ENCODE measurements around the gene SPATC1L.
"Not testable (repeated sequence)": the region's sequence is repeated elsewhere in the genome, so short reads cannot be mapped to it uniquely, and the experiment has no call there.

The SPATC1L gene

DNA sequence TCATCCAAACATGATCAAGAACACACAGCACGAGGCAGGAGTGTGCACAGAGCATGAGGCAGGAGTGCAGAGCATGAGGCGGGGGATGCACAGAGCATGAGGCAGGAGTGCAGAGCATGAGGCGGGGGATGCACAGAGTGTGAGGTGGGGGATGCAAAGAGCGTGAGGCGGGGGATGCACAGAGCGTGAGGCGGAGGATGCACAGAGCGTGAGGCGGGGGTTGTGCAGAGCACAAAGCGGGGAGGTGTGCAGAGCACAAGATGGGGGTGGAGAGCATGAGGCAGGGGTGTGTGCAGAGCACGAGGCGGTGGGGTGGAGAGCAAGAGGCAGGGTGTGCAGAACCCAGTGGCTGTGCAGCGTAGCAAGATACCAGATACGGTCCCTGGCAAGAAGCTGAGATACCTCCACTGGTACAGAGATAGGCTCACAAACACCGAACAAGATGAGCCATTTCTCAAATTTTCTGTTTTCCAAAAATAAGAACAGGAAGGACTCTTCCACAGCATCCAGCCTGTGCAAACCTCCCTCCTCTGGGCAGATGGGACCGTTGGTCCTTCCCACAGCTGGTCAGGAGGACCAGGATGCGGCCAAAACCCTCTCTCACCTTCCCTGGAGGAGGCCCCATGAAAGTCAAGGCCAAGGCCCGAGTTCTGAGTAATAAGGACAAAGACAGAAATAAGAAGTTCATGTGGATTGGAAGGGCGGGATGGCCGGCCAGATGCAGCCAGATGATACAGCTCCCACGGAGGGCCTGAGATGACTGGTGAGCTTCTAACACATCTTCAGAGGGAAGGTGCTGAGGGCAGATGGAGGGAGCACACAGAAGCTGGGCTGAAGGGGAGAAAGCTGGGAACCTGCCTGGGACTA lies 12.0 kb downstream of the SPATC1L start:
- no peaks in the 10 kb centered on the region for H3K27me3 ChIP-seq (replicated peaks in 2 of 5; ENCODE audit: control insufficient read depth in 4 of 5, insufficient read depth in 5 of 5, low read length in 4 of 5)
- WGBS (ENCODE audit: insufficient coverage): 96% methylated on average over 12 of the region's 21 CpGs
- H3K27ac ChIP-seq (ENCODE audit: insufficient read depth in 1 of 2, low read depth in 1 of 2, low read length in 2 of 2, poor library complexity in 1 of 2, severe bottlenecking in 2 of 2): no peak overlapping the region
- ChIA-PET POLR2A (interaction anchor here (0.7 kb wide), 1 partner anchor 58 kb away, joined by 3 read pairs; no protein-coding TSS in a partner anchor), CTCF (interaction anchor here (1.1 kb wide), 1 partner anchor 19 kb away, joined by 3 read pairs; no protein-coding TSS in a partner anchor)
- H3K4me3 ChIP-seq (ENCODE audit: control insufficient read depth in 1 of 7, extremely low read depth in 1 of 7, insufficient read depth in 4 of 7, low read depth in 2 of 7, low read length in 6 of 7): no peak overlapping the region
- DNase-seq: no peak
- peaks cover 2 to 18% (median 9%) of the 10 kb centered on the region in 5 experiments for H3K9me3 ChIP-seq (ENCODE audit: control extremely low read depth in 1 of 5, control insufficient read depth in 4 of 5, insufficient read depth in 2 of 5, low read depth in 1 of 5, low read length in 4 of 5)
- H3K4me1 ChIP-seq (ENCODE audit: control extremely low read depth in 1 of 4, control insufficient read depth in 4 of 4, insufficient read depth in 4 of 4, low read length in 3 of 4): no peaks in the 10 kb centered on the region
- H3K36me3 ChIP-seq (ENCODE audit: control insufficient read depth in 4 of 4, insufficient read depth in 4 of 4, low read length in 3 of 4): peaks cover 0 to 5% (median 2%) of the 10 kb centered on the region in 4 experiments

DNA sequence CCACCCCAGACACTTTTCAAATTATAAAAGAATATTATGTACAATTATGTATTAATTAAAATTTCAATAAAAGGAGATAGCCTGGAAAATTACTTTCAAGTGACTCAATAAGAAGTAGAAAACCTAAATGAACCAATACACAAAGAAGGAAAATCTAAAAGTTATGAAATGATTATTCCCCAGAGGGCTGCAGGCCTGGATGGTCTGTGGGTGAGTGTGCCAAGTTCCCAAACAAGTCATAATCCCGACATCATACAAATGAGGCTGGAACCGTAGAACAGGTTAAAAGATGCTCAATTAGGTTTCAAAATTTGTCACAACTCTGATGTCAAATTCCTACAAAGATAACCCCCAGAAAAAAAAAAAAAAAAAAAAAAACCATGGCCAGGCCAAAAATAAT lies 12.7 kb downstream of the SPATC1L start:
- WGBS (ENCODE audit: insufficient coverage): no CpG with 5 or more reads among the region's 2 CpGs
- peaks cover 2 to 5% (median 2%) of the 10 kb centered on the region in 4 experiments for H3K36me3 ChIP-seq (ENCODE audit: control insufficient read depth in 4 of 4, insufficient read depth in 4 of 4, low read length in 3 of 4)
- H3K9me3 ChIP-seq (ENCODE audit: control extremely low read depth in 1 of 5, control insufficient read depth in 4 of 5, insufficient read depth in 2 of 5, low read depth in 1 of 5, low read length in 4 of 5): peaks cover 2 to 14% (median 9%) of the 10 kb centered on the region in 5 experiments
- ChIA-PET POLR2A (no interaction called here), CTCF (no interaction called here)
- no peak overlapping the region for H3K4me3 ChIP-seq (ENCODE audit: control insufficient read depth in 1 of 7, extremely low read depth in 1 of 7, insufficient read depth in 4 of 7, low read depth in 2 of 7, low read length in 6 of 7)
- no peaks in the 10 kb centered on the region for H3K4me1 ChIP-seq (ENCODE audit: control extremely low read depth in 1 of 4, control insufficient read depth in 4 of 4, insufficient read depth in 4 of 4, low read length in 3 of 4)
- DNase-seq: no peak
- no peaks in the 10 kb centered on the region for H3K27me3 ChIP-seq (replicated peaks in 2 of 5; ENCODE audit: control insufficient read depth in 4 of 5, insufficient read depth in 5 of 5, low read length in 4 of 5)
- H3K27ac ChIP-seq (ENCODE audit: insufficient read depth in 1 of 2, low read depth in 1 of 2, low read length in 2 of 2, poor library complexity in 1 of 2, severe bottlenecking in 2 of 2): no peak overlapping the region

- 90% methylated on average over 1 of the region's 1 CpG for WGBS (ENCODE audit: insufficient coverage)
- H3K4me1 ChIP-seq (ENCODE audit: control extremely low read depth in 1 of 4, control insufficient read depth in 4 of 4, insufficient read depth in 4 of 4, low read length in 3 of 4); DNase-seq; H3K36me3 ChIP-seq (ENCODE audit: control insufficient read depth in 4 of 4, insufficient read depth in 4 of 4, low read length in 3 of 4); H3K27me3 ChIP-seq (replicated peaks in 2 of 5; ENCODE audit: control insufficient read depth in 4 of 5, insufficient read depth in 5 of 5, low read length in 4 of 5); H3K27ac ChIP-seq (ENCODE audit: insufficient read depth in 1 of 2, low read depth in 1 of 2, low read length in 2 of 2, poor library complexity in 1 of 2, severe bottlenecking in 2 of 2); POLR2A ChIA-PET; CTCF ChIA-PET; H3K4me3 ChIP-seq (ENCODE audit: control insufficient read depth in 1 of 7, extremely low read depth in 1 of 7, insufficient read depth in 4 of 7, low read depth in 2 of 7, low read length in 6 of 7): not testable (repeated sequence)
- H3K9me3 ChIP-seq (ENCODE audit: control extremely low read depth in 1 of 5, control insufficient read depth in 4 of 5, insufficient read depth in 2 of 5, low read depth in 1 of 5, low read length in 4 of 5): peaks cover 2 to 14% (median 9%) of the 10 kb centered on the region in 5 experiments
Measured at GRCh38 chr21:46170436-46171193, 13.6 kb downstream of the SPATC1L start.

- WGBS (ENCODE audit: insufficient coverage): 96% methylated on average over 4 of the region's 8 CpGs
- DNase-seq: no peak
- POLR2A ChIA-PET: no interaction called here
- Histone ChIP-seq H3K9me3 (ENCODE audit: control extremely low read depth in 1 of 5, control insufficient read depth in 4 of 5, insufficient read depth in 2 of 5, low read depth in 1 of 5, low read length in 4 of 5) (peaks cover 0 to 5% (median 2%) of the 10 kb centered on the region in 5 experiments), H3K4me1 (ENCODE audit: control extremely low read depth in 1 of 4, control insufficient read depth in 4 of 4, insufficient read depth in 4 of 4, low read length in 3 of 4) (no peaks in the 10 kb centered on the region), H3K27ac (ENCODE audit: insufficient read depth in 1 of 2, low read depth in 1 of 2, low read length in 2 of 2, poor library complexity in 1 of 2, severe bottlenecking in 2 of 2) (no peak overlapping the region), H3K27me3 (replicated peaks in 2 of 5; ENCODE audit: control insufficient read depth in 4 of 5, insufficient read depth in 5 of 5, low read length in 4 of 5) (no peaks in the 10 kb centered on the region), H3K4me3 (ENCODE audit: control insufficient read depth in 1 of 7, extremely low read depth in 1 of 7, insufficient read depth in 4 of 7, low read depth in 2 of 7, low read length in 6 of 7) (no peak overlapping the region), H3K36me3 (ENCODE audit: control insufficient read depth in 4 of 4, insufficient read depth in 4 of 4, low read length in 3 of 4) (peaks cover 2 to 5% (median 3%) of the 10 kb centered on the region in 4 experiments)
- CTCF ChIA-PET: interaction anchor here (0.7 kb wide), 1 partner anchor 16 kb away, joined by 3 read pairs; no protein-coding TSS in a partner anchor
Measured at GRCh38 chr21:46168659-46169386, 15.4 kb downstream of the SPATC1L start.

DNA sequence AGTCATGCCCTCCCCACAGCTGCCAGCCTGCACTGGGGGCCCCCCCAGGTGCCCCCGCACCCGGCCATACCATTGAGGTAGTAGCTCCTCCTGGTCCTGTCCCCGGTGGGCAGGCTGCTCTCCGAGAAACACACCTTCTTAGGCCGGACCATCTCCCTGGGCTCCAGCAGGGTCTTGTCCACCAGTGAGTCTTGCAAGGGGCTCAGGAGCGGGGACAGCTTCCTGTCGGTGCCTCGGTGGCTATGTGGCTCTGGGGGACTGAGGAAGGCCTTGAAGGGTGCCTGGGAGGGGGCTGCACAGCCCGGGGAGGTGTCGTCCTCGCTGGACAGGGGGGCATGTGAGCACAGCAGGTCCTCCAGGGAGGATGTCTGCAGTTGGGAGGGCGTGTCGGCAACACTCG lies 16.0 kb downstream of the SPATC1L start:
- no peak for DNase-seq
- Histone ChIP-seq H3K9me3 (ENCODE audit: control extremely low read depth in 1 of 5, control insufficient read depth in 4 of 5, insufficient read depth in 2 of 5, low read depth in 1 of 5, low read length in 4 of 5) (peaks cover 0 to under 1% (median 0%) of the 10 kb centered on the region in 5 experiments), H3K36me3 (ENCODE audit: control insufficient read depth in 4 of 4, insufficient read depth in 4 of 4, low read length in 3 of 4) (peaks cover 2 to 5% (median 3%) of the 10 kb centered on the region in 4 experiments), H3K4me1 (ENCODE audit: control extremely low read depth in 1 of 4, control insufficient read depth in 4 of 4, insufficient read depth in 4 of 4, low read length in 3 of 4) (no peaks in the 10 kb centered on the region), H3K27ac (ENCODE audit: insufficient read depth in 1 of 2, low read depth in 1 of 2, low read length in 2 of 2, poor library complexity in 1 of 2, severe bottlenecking in 2 of 2) (no peak overlapping the region), H3K27me3 (replicated peaks in 2 of 5; ENCODE audit: control insufficient read depth in 4 of 5, insufficient read depth in 5 of 5, low read length in 4 of 5) (no peaks in the 10 kb centered on the region), H3K4me3 (ENCODE audit: control insufficient read depth in 1 of 7, extremely low read depth in 1 of 7, insufficient read depth in 4 of 7, low read depth in 2 of 7, low read length in 6 of 7) (no peak overlapping the region)
- WGBS (ENCODE audit: insufficient coverage): 93% methylated on average over 14 of the region's 14 CpGs
- POLR2A ChIA-PET: no interaction called here
- CTCF ChIA-PET: interaction anchor here (0.7 kb wide), 1 partner anchor 15 kb away, joined by 3 read pairs; no protein-coding TSS in a partner anchor

DNA sequence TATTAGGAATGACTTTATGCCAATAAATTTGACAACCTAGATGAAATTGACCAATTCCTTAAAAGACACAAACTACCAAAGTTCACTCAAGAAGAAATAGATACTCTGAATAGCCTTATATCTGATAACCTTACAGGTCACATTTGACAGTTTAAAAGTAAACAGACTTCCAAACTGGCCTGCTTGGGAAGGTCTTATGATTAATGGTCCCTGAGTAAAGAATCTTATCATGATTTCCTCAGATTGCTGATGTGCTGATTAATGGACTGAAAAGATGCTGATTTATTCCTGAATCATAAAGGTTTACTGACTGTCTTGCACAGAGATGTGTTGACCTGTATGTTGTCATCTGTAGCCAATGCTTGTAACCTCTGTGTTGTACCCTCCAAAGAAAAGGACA lies 19.2 kb downstream of the SPATC1L start:
- H3K27me3 ChIP-seq (replicated peaks in 2 of 5; ENCODE audit: control insufficient read depth in 4 of 5, insufficient read depth in 5 of 5, low read length in 4 of 5): no peaks in the 10 kb centered on the region
- H3K4me1 ChIP-seq (ENCODE audit: control extremely low read depth in 1 of 4, control insufficient read depth in 4 of 4, insufficient read depth in 4 of 4, low read length in 3 of 4): peaks cover 0 to 2% (median 0%) of the 10 kb centered on the region in 4 experiments
- CTCF ChIA-PET: no interaction called here
- H3K9me3 ChIP-seq (ENCODE audit: control extremely low read depth in 1 of 5, control insufficient read depth in 4 of 5, insufficient read depth in 2 of 5, low read depth in 1 of 5, low read length in 4 of 5): peaks cover 0 to 5% (median 0%) of the 10 kb centered on the region in 5 experiments
- no peak for DNase-seq
- no peak overlapping the region for H3K4me3 ChIP-seq (ENCODE audit: control insufficient read depth in 1 of 7, extremely low read depth in 1 of 7, insufficient read depth in 4 of 7, low read depth in 2 of 7, low read length in 6 of 7)
- POLR2A ChIA-PET: no interaction called here
- no peak overlapping the region for H3K27ac ChIP-seq (ENCODE audit: insufficient read depth in 1 of 2, low read depth in 1 of 2, low read length in 2 of 2, poor library complexity in 1 of 2, severe bottlenecking in 2 of 2)
- H3K36me3 ChIP-seq (ENCODE audit: control insufficient read depth in 4 of 4, insufficient read depth in 4 of 4, low read length in 3 of 4): peaks cover 0 to 11% (median 3%) of the 10 kb centered on the region in 4 experiments
